GM19452 (cell line): ENCODE results near the gene INPP5D.

ENCODE experiments used
- ATAC-seq: cut with Tn5 transposase; IDR thresholded peaks from one replicate; pipeline ENCODE4 v1.9.1; 2021; ENCODE audit not compliant: unreplicated experiment

INPP5D gene

GRCh38 chr2:233203060-233203459, 142.9 kb downstream of the INPP5D start:
- no peak for ATAC-seq

- ATAC-seq = no peak
These were observed 144.3 kb downstream of the INPP5D start for GRCh38 chr2:233204286-233204936.

- no peak for ATAC-seq
These were observed 148.4 kb downstream of the INPP5D start for GRCh38 chr2:233208382-233209116.

- ATAC-seq = no peak
These were observed 149.0 kb downstream of the INPP5D start for GRCh38 chr2:233209117-233209532.

GRCh38 chr2:233209533-233210171, 149.5 kb downstream of the INPP5D start:
- ATAC-seq = no peak

GRCh38 chr2:233210281-233210680, 150.1 kb downstream of the INPP5D start:
- no peak for ATAC-seq

- ATAC-seq = no peak
These were observed 150.9 kb downstream of the INPP5D start for GRCh38 chr2:233210843-233211547.

- no peak for ATAC-seq
These were observed 151.4 kb downstream of the INPP5D start for GRCh38 chr2:233211548-233211895.

- no peak for ATAC-seq
These were observed 152.9 kb downstream of the INPP5D start for GRCh38 chr2:233213011-233213410.

GRCh38 chr2:233213975-233214374, 153.8 kb downstream of the INPP5D start:
- no peak for ATAC-seq

GRCh38 chr2:233217892-233218377, 157.8 kb downstream of the INPP5D start:
- ATAC-seq = no peak

- no peak for ATAC-seq
These were observed 158.7 kb downstream of the INPP5D start for GRCh38 chr2:233218836-233219235.

GRCh38 chr2:233219848-233220247, 159.7 kb downstream of the INPP5D start:
- no peak for ATAC-seq

- ATAC-seq = no peak
These were observed 161.4 kb downstream of the INPP5D start for GRCh38 chr2:233221378-233222063.

- ATAC-seq = no peak
These were observed 163.1 kb downstream of the INPP5D start for GRCh38 chr2:233223059-233223894.

- no peak for ATAC-seq
These were observed 165.3 kb downstream of the INPP5D start for GRCh38 chr2:233225230-233226068.

- ATAC-seq = no peak
These were observed 166.4 kb downstream of the INPP5D start for GRCh38 chr2:233226511-233227031.

GRCh38 chr2:233227346-233227978, 167.3 kb downstream of the INPP5D start:
- no peak for ATAC-seq
